NK-92 (cell line): ENCODE data around the gene PLCB1.

ENCODE experiments used
- DNase-seq: peaks from one replicate; lab custom pipeline; 2025; ENCODE audit not compliant: unreplicated experiment; lab: John Stamatoyannopoulos, UW

PLCB1 gene

DNA sequence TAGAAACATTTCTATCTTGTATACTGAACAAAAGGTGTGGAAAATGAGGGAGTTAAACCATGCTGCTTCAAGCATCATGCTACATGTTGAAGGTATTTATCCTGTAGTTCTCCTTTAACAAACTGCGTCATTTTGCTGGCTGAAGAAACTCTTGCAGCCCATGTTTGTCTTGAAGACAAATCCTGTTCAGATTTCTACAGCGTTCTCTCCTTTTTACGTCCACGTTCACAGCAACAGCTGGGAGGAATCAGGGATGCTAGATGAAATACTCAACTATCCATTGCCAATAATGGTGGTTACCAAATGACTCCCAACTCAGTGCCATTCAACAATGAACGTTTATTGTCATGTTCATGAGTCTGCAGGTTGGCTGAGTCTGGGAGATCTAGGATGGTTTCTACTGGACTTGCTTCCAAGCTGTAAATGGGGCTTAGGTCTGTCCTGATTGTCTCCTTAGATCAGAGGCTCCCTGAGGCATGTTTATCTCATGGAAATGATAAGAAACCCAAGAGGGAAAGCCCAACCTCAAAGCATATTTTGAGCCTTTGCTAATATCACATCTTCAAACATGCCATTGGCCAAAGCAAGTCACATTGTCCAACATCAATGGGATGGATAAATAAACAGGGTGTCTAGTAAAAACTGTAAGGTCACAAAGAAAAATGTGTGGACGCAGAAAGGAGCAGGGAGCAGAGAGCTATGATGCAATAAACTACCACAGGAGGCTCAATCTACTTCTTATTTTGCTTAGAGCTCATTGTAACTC lies 2.7 kb upstream of the PLCB1 start:
- DNase-seq, result no peak

DNA sequence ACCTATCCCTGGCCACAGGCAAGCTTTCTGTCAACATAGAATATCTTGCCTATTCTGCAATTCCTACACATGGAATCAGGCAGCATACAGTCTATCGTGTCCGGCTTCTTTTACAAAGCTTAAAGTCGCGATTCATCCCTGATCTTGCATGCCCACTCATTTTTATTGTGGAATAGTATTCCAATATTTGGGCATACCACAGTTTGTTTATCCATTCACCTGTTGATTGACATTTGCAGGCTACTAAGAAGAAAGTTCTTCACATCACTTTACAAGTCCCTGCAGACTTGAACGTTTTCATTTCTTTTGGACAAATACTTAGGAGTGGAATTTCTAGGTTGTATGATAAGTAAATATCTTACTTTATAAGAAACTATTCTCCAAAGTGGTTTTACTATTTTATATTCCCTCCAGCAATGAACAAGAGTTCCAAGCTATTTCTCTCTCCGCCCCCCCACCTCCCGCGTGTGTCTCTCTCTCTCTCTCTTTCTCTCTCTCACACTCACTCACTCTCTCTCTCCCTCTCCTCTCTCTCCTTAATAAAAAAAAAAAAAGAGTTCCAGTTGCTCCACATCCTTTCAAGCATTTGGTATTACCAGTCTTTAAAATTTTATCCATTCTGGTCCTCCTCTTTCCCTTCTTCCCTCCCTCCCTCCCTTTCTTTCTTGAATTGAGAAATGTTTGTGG lies 1.1 kb upstream of the PLCB1 start:
- no peak for DNase-seq

DNA sequence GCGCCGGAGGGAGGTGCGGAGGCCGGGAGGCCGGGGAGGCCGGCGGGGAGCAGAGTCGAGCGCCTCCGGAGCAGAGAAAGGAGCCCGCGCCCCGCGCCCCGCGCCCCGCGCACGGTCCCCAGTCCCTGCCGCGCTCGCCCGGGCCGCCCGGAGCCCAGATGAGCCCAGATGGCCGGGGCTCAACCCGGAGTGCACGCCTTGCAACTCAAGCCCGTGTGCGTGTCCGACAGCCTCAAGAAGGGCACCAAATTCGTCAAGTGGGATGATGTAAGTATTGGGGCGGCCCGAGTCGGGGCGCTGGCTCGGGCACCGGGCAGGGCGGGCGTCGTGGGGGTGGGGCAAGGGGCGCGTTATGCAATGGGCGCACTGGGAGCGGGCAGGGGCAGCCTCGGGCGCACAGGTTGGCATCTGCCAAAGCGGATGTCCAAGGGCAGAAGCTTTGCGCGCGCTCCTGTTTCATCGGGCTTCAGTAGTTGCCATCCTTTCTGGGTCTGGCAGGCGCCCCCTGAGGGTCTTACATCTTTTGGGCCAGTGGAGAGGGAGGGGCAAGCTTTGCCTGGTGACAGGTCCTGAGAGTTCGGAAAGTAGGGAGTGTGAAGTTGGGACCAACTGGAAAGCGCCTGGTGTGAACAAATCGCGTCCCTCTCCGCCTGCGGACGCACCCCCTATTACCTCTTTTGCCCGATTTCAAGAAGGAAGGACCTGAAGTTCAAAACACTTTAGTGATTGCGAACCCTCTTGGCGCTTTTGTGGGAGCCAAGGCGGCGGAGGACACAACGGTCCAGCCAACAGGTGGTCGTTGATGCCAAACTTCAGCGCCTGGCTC lies 631 bp downstream of the PLCB1 start:
- DNase-seq, result no peak

DNA sequence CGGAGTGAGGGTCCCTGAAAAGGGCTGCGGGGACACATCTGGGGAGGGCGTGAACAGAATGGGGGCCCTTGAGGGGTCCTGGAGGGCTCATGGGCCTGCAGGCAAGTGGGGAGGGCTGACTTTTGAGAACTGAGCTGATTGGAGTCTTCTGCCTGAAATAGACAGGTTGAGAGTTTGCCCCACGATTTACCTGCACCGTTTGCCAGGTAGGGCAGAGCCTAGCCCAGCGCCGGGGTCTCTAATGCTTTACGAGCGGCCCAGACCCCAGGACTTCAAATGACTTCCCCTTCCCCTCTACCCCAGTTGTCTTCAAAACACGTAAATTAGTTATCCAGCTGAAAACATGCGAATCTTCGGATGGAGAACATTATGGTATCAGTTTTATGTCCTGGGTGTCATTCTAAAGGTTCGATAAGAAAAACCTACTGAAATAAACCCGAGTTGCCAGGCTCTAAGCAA lies 1.3 kb downstream of the PLCB1 start:
- no peak for DNase-seq

DNA sequence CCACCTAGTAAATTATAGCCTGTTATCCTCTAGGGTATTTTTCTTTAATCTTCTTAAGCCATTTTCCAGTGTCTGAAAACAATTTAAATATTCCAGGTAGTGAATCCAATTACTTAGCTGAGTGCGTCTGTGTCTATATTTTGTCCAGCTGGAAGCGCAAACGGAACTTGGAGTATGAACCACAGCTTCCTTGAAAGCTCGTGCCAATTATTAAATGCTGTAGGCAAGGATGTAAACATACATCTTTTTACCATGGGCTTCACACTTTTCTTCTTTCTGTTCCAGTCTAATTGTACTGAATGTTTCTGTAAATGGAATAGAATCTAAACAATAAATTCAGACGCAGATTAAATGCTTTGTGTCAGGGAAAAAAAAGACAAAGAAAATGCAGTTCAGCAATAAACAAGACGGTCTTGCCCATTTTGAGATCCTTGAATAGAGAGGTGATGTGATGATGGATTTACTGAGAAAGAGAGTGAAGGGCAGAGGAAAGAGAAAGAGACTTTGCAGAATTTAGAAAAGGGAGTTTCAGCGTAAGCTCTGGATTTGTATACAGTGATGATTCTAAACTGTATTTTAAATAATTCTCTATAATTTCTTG lies 1.9 kb downstream of the PLCB1 start:
- no peak for DNase-seq

DNA sequence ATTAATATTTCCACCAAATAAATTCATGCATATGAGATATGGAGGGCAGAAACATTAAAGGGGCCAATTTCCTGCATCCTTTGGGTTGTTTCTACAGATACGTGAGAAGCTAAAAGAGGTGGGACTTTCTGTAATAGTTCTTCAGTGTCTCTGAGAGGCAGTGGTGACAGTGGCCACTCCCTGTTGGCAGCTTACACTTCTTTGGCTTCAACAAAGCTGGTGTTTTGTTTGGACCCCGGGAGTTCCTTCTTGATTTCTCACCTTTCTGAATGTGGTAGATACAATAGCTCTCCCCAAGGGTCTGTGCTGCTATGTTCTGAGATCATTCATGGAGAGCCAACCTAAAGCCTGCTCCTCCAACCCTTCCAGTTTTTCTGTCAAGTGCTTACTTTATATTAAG lies 7.8 kb downstream of the PLCB1 start:
- no peak for DNase-seq

DNA sequence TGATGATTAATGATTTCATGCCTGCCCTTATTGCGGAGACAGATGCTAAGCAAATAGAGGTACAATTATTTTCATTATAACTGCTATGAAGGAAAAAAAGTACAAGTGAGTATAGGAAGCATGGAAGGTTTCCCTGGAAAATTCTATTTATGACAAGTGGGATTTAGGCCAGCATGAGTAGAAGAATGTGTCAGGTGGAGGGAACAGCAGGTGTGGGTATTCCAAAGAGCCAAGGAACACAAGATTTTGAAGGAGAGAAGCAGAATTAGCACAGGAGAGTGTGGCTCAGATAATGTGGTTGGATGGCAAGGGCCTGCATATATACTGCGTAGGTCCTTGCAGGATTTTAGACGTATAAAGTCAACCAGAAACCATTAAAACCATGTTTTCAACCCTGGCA lies 11.4 kb downstream of the PLCB1 start:
- DNase-seq, result no peak

DNA sequence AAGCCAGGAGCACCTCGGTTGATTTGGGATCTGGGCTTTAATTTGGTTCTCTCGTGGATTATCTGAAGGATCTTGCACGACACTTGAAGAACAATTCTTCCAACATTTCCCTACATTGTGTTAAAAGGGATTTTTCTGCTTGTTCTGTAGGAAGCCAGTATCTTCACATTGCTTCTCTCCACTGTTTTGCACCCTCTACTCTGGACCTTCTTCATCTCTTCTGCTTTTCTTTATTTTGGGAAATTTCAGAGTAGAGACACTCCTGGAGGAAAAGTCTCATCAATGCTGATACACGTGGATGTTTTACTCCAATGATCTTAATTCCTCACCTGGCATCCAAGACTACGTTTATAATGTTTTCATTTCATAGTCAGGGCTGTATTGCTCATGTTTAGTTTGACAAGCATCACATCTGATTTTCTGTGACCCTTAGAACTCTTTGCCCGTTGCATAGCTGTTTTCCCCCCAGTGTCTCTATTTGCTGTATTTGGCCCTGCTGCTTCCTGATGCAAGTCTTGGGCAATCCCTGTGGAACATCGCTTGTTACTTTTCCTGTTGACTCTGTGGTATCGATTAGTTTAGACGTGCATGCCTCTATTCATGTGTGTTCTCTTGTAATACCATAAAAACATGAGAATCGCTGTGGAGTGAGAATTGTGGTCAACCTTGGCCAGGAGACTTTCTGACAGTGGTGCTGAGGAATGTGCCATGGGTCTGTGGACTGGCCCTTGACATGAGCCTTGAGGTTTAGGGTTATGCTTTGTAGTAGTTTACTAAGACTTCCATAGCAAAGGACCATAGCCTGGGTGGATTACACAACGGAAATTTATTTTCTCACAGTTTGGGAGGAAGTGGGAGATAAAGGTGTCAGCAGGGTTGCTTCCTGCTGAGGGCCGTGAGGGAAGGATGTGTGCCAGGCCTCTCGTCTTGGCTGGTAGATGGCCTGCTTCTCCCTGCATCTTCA lies 12.5 kb downstream of the PLCB1 start:
- no peak for DNase-seq

DNA sequence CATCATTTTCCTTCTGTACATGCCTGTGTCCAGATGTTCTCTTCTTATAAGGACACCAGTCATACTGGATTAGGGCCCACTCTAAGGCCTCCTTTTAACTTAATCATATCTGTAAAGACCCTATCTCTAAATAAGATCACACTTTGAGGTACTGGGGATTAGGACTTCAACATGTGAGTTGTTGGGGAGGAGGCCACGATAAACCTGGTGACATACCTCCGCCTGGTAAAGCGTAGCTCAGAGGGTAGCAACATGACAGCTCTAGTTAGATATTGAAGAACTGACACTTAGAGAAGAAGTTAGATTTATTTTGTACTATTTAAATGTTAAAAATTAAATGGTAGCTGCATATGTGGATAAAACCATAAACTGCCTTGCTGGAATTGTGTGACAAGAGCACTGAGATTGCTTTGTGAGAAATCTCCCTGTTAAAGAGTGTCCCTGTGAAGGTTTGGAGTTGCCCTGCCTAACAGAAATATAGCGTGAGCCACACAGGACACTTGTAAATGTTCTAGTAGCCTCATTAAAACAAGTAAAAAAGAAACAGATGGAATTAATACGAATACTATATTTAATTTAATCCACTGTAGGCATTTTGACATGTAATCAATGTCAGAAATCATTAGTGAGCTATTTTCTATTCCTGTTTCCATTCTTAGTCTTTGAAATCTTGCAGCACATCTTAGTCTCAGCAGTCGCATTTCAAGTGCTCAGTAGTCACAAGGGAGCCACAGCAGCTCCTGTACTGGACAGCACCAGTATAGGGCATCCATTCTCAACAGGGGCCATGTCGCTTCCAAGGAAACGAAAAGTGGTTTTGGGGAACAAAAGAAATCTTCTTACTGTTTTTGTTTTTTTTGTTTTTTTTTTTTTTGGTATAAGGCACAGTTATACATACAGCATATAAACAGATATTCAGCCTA lies 13.4 kb downstream of the PLCB1 start:
- DNase-seq, result no peak

DNA sequence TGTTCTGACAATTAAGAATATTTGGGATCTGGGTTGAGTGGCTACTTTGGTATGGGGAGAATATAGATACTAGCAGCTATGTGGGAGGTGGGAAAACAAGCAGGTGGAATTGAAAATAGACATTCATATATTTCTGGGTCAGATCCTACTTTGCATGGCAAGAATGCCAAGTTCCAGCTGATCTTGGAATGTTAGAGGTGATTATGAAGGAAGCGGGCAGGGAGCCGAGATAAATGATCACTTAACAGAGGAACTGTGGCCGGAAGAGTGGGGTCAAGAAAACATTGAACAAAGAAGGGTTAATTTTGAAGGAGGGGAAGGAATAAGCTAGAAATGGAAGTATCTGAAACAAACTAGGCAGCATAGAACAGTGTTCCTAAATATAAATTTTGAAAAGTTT lies 15.4 kb downstream of the PLCB1 start:
- no peak for DNase-seq

DNA sequence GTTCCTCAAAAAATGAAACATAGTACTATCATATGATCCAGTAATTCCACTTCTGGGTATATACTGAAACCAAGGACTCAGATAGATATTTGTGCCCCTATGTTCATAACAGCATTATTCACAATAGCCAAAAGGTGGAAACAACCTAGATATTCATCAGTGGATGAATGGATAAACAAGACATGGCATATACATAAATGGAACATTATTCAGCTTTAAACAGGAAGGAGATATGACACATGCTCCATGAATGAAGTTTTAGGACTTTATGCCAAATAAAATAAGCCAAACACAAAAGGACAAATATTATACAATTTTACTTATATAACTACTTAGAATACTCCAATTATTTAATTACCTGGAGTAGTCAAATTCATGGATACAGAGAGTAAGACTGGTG lies 16.4 kb downstream of the PLCB1 start:
- no peak for DNase-seq

DNA sequence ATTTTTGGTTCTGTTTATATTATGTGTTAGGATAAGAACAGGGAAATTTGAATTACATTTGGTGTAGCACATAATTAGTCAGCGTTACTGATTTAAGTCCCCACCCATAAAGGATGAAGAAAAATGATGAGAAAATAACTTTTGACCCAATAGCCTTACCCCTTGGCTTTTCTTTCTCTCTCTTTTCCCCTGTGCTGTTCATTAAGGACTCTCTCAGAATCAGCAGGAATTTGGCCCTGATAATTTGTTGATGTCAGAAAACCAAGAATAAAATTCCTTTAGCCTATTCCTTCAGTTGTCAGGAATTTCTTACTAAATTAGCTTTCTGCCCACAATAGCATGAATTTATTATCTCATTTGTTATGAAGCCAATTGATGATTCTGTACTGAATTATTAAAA lies 18.5 kb downstream of the PLCB1 start:
- no peak for DNase-seq

DNA sequence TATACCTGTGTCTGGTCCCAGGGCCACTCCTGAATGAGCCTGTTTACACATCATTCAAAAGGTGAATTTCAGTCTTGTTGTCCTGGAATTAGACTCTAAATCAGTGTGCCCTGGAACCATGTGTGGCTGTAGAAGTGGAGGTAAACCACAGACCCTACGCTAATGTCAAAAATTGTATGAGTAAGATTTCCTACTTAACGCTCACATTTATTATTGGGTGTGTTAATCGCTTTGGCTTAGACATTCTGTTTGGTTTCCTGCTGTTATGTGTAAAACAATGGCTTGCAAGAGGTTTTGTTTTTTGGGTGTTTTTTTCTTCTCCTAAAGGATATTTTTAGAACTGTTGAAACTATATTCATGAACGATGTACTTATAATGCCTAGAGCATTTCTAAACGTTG lies 19.3 kb downstream of the PLCB1 start:
- DNase-seq, result no peak

DNA sequence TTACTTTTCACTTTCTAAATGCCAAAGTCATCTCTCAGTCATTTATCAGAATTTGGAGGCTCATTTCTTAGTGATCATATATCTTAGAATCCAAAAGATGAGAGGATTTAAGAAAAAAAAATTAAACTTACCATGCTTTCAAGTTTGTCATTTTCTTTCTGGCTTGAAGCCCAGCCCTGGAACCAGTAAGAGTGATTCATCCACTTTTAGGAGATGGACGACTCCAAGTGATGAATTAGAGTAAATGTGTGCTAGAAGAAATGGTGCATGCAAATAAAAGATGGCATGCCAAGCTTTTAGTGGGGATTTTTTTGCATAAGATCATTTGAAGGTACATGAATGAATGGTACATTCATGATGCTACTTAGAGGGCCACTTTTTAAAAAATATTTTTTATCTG lies 20.1 kb downstream of the PLCB1 start:
- DNase-seq, result no peak

DNA sequence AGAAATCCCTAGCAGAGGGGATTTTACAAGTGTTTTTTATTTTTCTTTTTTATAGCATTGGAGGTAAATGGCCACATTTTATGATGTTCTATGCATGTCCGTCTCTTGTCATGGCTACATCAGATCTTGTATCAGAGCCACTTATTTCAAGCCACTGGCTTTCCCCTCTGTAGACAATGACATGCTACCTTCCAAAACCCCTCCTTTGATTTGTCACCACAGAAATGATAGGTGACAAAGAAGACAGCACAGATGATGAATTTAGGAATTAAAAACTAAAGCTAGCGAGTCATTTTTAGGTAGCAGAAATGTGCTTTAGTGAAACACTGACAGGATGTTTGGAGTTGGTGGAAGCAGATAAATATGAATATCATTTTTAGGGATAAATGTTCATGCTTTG lies 20.8 kb downstream of the PLCB1 start:
- DNase-seq, result no peak

DNA sequence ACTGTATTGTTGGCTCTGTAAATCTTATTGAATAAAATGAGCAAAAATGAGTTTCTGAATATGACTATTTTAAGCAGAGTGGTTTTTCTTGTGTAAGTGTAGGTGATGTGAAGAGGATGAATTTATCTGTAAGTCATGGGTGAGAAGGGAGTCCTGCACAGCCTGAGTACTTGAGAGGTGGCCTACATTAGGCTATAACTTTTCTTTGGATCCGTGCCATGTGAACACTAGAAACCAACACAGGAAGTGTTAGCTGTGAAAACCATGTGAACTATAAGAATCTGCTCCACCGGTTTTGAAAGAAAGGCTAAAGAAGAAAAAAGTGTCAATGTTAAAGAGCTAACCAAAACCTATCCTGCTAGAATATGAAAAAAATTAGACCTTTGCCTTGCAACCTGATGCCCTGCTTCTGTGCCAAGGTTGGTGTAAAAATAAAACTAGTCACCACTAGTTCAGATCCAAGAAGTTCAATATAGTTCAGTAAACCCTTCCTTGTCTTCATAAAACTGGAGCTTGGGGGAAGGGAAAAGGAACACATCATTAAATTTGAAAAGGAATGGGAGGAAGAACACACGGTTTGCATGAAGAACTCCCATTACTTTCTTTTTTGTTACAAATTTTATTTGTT lies 21.3 kb downstream of the PLCB1 start:
- DNase-seq, result no peak

DNA sequence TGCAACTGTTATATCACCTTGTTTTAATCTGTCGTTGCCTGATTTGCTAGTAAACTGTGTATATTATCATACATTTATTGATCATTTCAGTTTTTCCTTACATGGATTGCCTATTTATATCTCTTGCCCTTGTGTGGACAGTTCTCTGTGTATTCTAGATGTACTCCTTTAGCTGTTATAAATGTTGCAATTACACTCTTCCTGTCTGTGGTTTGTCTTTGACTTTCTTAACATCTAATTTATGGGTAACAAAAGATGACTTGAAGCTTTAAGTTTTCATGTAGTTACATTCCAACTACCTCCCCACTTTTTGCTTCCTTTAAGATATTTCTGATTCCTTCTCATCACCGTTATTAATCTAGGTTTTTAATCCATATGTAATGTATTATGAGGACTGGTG lies 22.6 kb downstream of the PLCB1 start:
- no peak for DNase-seq

DNA sequence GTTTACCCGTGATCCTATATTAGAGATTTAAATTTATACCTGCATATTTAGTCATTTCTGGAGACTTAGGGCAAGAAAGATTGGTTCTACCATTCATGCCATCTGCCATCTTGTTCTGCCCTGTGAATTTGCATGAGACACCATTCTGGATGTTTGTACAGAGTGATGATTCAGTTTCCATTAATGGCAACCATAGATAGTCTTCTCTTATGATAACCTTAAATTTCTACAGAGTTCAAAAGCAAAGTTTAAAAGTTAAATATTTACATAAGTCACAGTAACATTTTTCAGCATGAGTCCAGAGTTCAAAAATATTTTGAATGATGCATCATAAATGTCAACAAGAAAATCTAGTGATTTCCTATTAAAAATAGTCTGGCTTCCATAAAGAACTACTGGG lies 23.2 kb downstream of the PLCB1 start:
- DNase-seq, result no peak

DNA sequence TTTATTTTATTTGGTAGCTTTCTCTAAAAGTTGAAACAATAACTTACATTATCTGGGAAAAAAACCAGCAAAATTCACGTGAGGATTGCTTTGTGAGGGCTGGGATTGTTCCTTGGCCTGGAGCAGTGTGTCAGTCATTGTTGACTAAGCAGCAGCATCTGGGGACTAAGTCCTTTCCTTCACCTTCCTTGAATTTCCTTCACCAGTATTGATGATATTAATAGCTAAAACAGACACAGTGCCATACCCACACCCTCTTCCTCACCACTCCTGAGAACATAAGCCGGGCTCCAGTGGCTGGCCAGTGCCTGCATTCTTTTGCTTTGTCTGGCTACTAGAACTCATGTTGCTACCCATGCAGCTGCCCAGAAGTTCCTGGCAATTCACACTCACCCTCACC lies 23.7 kb downstream of the PLCB1 start:
- DNase-seq, result no peak
